ENCODE results near the gene RNU1-1.
A peak's percentile ranks its signal among the peaks of the same experiment; 100 is the strongest.
"Not testable (repeated sequence)": the region's sequence is repeated elsewhere in the genome, so short reads cannot be mapped to it uniquely, and the experiment has no call there.

The RNU1-1 gene

DNA sequence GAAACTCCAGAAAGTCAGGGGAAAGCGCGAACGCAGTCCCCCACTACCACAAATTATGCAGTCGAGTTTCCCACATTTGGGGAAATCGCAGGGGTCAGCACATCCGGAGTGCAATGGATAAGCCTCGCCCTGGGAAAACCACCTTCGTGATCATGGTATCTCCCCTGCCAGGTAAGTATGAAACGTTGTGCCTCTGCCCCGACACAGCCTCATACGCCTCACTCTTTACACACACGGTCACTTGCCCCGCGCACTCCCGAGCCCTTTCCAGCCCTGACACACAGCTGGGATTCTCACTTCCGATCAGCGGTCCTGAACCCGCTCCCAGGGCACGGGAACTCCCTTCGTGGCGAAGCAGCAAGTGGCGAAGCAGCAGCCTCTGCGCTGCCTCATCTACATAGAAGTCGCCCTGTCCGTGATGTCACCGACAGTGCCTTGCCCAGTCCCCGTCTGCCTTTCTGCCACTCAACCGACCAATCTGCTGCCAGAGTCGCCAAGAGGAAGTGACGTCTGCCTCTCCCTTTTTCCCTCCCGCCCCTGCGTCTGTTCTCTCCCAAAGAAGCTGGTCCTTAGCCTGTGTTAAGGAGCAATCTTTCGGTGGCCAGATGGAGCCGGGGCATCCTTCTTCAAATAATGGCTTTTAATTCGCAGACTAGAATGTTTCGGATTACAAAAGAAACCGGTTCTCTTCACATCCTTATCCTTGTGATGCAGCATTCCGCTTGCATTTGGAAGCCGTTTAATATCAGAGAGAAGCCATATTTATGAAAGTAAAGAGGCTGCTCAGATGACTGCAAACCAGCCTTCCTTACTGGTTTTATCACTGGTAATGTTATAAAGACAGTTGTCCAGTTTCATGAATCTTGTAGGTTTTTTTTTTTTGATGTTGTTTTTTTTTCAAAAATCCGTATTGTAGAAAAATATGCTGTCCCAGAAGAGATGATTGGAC, at the start of gene RNU1-1:
Gene RNU1-1 (minus strand): TSS at position 179 of the 949 bp plus-strand sequence.
- peak; percentile 36 to 54 for DNase-seq (ENCODE audit: low read depth in 2 of 2)

DNA sequence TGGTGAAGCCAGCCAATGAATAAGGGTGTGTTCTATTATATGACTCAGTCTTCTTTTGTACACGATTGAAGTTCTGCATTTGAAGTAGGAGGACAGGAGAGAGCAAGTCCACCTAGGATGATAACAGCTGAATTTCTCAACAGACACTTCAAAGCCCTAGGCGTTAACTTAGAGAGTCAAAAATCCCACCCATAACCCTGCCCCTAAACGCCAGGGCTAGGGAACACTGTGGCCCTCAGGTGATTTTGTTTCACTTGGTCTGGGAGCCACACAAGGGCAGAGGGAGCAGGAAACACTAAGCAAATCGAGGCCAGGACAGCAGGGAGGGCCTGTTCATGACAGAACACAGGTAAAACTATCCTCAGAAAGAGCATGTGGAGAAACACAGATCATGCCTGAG, 47.0 kb upstream of the RNU1-1 start:
- DNase-seq (ENCODE audit: low read depth in 2 of 2): not testable (repeated sequence)

DNA sequence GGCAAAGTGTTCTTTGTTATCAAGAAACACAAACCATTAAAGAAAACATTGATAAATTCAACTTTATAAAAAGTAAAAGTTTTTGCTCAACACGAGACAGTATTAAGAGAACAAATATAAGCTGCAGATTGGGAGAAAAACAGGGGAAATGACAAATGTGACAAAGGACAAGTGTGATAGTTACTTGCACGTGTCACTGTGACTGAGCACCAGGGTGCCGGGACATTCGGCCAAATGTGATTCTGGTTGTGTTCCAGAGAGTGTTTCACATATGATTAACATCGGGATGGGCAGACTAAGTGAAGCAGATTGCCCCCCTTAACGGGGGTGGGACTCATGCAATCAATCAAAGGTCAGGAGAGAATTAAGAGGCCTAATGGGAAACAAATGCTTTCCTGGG, 46.4 kb upstream of the RNU1-1 start:
- not testable (repeated sequence) for DNase-seq (ENCODE audit: low read depth in 2 of 2)

DNA sequence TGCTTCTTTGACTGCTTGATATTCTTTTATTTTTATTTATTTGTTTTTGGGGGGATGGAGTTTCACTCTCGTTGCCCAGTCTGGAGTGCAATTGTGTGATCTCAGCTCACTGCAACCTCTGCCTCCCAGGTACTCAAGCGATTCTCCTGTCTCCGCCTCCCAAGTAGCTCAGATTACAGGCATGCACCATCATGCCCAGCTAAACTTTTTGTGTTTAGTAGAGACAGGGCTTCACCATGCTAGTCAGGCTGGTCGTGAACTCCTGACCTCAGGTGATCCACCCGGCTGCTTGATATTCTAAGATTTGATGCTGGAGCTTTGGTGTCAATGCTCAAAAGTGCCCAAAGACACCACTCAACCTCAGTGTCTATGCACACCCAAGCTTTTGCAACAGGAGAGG, 45.6 kb upstream of the RNU1-1 start:
- DNase-seq (ENCODE audit: low read depth in 2 of 2): not testable (repeated sequence)

DNA sequence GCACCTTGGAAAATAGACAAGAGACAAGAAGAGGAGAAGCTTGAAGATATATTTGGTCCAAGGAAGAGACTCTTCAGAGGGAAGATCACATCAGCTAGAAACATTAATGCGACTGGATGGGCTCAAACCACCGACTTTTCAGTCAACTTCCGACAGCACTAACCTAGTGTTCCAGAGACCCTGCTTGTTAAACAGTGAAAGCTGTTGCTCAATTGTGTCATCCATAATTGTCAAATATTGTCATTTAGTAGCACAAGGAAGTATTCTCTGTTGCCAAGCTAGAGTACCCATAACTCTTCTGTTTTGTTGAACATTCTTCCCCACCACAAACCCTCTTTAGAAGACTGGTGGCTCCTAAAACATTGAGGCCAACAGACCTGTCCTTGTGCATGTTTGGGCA, 42.9 kb upstream of the RNU1-1 start:
- DNase-seq (ENCODE audit: low read depth in 2 of 2): not testable (repeated sequence)

DNA sequence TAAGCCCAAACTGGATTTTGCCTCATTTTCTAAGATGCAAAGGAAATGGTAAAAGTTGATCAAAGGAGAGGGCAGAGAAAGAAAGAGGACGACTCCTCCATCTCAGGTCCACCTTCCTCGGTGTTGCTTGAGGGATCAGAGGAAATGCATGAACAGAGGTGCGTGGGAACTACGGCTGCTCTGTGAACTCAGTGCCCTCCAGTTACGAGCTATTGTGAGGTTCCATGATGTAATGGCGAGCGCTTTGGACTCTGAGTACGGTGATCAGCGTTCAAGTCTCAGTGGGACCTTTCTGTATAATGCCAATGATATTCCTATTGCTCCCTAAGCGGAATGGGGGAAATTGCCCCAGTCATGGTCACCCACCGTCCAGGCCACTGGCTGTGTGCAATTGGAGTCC, 39.2 kb upstream of the RNU1-1 start:
- not testable (repeated sequence) for DNase-seq (ENCODE audit: low read depth in 2 of 2)

DNA sequence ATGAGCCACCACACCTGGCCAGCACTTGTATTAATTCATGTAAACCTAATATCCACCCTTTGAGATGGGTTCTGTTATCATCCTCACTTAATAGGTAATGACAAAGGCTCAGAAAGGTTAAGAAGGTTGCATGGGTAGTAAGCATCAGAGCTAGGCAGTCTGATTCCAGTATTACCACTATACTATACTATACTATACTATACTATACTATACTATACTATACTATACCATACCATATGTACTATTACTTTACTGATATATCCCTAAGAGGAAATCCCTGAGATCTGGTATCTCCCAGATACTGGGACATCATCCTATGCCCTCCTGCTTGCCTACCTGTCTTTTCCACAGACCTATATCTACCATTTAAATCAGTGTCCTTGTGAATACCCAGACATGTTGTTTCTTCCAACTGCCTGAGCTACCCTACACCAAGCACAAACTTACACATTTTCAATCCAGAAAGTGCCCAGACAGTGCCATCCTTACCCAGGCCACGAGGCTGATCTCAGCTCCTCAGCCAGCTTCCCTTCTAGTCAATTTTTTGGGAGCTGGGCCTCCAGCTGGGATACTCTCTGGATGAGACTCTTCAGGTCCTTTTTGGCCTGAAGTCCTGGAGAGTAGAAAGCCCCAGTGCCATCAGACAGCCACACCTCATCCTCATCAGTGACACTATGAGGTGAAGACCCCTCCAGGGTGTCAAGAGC, 36.3 kb upstream of the RNU1-1 start:
- DNase-seq (ENCODE audit: low read depth in 2 of 2): not testable (repeated sequence)

DNA sequence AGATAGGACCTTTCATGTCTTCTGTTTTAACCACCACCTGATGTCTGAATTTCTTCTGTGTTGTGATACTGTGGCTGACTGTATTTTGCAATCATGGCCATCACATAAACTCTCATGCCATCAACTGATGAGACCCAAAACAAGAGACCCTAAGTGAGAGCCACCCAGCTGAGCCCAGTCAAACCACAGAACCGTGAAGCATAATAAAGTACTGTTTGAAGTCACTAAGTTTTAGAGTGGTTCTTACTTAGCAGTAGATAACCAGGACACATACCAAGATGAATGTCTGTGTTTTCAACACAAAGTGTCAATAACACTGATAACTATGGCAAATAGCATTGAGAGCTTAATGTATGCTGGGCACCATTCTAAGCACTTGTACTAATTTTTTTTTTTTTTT, 35.5 kb upstream of the RNU1-1 start:
- DNase-seq (ENCODE audit: low read depth in 2 of 2): not testable (repeated sequence)

DNA sequence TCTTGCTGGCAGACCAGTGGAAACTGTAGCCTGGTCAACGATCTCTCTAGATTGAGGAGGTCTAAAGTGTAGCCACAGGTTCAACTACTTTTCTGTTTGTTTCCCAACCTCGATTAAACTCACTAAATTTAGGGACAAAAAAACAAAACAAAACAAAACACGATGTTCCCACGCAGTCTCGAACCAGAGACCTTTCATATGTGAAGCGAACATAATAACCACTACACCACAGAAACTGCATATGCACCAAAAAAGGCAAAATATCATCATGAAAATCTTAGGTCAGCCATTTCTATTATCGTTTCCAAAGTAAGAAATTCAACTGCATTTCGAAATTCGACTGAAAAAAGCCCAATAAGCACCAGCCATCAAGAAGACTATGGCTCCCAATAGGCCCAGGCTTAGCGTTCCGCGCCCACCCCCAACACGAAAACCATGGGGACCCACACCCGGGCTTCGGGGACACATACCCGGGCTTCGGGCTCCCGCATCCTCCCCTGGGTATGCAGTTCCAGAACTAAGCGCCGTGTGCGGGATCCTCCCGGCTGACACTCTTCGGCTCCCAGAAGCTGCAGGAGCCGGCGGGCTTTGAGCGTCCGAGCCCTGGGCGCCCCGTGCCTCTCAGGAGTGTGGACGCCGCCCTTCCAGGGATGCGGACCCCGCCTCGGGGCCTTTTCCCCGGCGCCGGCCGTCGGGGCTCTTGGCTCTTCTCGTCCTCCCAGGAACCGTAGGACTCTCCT, 33.6 kb upstream of the RNU1-1 start:
- DNase-seq (ENCODE audit: low read depth in 2 of 2): not testable (repeated sequence)

DNA sequence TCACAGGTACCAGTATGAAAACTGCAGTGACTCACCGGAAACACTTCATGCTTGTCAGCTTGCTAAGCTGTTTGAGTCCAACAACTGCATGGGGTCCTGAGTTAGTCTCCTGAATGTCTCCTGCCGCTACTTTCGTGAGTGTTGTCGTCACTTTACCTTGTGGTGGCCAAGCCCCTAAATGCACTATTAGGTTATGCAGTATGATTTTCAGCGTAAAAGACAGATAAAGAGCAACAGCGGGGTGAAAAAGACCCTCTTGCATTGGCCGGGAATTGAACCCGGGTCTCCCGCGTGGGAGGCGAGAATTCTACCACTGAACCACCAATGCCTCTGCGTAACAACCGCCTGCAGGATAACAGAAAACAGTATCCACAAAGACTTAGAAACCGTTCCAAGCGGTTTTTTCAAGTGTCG, 31.6 kb upstream of the RNU1-1 start:
- not testable (repeated sequence) for DNase-seq (ENCODE audit: low read depth in 2 of 2)

DNA sequence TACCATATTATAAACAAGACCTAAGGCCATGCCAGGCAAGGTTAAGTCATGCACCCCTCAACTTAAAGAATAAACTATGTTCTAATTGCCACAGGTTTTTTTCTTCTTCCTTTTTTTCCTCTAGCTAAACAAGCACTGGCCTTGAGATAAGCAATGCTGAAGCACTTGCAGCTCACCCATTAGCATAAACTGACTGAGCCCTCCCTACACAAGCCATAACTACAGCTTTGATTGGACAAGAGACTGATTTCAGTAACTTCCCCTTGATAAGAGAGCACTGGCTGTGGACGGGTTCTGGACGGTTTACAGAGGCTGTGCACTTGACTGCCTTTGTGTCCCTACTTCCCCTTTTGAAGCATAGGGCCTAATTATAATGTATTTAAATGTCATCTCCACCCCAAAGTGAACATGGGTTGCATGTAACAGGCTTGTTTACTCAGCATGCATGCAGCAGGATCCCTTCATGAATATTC, 26.4 kb upstream of the RNU1-1 start:
- not testable (repeated sequence) for DNase-seq (ENCODE audit: low read depth in 2 of 2)

DNA sequence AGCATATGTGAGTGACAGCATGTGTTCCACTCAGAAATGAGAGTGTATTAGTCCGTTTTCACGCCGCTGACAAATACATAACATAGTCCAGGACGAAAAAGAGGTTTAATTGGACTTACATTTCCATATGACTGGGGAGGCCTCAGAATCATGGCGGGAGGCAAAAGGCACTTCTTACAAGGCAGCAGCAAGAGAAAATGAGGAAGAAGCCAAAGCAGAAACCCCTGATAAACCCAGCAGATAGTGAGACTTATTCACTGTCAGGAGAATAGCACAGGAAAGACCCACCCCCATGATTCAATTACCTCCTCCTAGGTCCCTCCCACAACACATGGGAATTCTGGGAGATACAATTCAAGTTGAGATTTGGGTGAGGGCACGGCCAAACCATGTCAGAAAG, 23.4 kb upstream of the RNU1-1 start:
- DNase-seq (ENCODE audit: low read depth in 2 of 2): not testable (repeated sequence)

DNA sequence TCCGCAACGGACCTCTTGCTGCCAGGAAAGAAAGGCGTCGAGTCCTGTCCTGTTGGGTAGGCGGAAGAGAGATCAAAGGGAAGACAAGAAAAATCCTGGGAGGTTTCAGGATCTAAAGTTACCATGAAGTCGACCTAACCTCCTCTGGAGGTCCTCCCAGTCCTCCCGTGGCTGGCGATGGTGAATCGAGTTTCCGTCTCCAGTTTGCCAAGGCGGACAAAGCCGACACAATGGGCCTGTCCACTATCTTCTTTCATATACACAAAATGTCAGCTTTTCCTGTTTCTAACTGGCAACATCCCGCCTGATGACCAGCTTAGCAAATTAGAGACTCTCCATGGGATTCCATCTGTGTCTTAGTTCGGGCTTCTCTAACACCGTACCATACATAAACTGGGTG, 22.7 kb upstream of the RNU1-1 start:
- not testable (repeated sequence) for DNase-seq (ENCODE audit: low read depth in 2 of 2)

DNA sequence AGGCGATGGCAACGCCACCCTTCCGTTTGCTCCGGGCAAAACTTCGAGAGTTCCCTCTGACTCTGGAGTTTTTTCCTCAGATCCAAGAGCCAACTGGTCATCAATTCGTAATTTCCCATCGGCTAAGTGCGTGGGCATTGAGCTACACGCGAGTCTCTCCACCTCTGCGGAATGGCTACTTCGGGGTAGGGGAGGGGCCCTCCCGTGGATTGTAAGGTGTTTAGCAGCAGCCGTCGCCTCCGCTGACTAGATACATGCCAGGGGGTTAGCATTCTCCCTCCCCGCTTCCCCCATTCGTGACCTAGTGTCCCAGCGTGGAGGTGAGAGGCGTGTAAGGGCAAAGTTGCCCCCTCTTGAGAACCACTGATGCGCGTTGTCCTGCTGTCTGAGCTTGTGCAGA, 21.8 kb upstream of the RNU1-1 start:
- not testable (repeated sequence) for DNase-seq (ENCODE audit: low read depth in 2 of 2)

DNA sequence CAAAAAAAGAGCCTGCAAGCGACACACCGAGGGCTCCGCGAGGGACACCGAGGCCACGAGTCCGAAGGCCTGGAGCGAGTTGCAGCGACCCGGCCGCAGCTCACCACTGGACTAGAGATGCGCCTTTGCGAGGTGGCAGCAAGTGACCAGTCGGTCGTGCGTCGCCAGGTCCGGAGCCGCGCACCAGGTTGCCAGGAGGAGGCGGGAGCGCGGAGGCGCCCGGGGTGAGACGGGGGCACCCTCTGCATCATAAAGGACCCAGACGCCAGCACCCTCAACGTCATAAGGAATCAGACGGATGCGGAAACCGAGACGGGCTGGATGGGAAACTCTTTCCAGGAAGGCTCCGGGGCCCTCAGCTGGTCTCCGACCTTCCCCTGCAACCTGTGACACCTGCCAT, 21.4 kb upstream of the RNU1-1 start:
- not testable (repeated sequence) for DNase-seq (ENCODE audit: low read depth in 2 of 2)

DNA sequence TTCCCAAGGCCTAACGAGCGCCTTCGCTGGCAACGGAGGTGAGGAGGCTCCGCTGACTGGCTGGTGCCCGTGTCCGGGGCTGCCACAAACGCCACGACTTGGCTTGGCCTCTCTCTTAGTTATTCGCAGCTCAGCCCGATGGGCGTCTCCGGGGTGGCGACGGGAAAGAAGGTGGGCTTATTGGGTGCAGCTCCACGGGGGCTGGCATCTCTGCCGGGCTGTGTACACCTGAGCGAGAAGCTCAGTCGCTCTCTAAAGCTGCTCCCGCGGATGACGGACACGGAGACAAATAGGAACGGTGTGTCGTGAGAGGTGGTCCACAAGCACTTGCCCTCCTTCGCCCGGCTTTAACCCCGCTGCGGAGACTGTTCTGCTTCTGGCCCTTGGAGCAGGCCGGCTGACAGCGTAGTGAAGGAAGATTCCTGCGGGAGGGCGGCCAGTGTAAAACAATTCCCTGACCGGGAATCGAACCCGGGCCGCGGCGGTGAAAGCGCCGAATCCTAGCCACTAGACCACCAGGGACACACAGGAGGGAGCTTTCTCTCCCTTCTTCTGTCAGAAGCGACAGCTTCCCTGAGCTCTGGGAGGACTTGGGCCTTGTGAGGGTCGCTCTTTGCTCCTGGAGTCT, 20.9 kb upstream of the RNU1-1 start:
- peak; percentile 15 to 26 for DNase-seq (ENCODE audit: low read depth in 2 of 2)

DNA sequence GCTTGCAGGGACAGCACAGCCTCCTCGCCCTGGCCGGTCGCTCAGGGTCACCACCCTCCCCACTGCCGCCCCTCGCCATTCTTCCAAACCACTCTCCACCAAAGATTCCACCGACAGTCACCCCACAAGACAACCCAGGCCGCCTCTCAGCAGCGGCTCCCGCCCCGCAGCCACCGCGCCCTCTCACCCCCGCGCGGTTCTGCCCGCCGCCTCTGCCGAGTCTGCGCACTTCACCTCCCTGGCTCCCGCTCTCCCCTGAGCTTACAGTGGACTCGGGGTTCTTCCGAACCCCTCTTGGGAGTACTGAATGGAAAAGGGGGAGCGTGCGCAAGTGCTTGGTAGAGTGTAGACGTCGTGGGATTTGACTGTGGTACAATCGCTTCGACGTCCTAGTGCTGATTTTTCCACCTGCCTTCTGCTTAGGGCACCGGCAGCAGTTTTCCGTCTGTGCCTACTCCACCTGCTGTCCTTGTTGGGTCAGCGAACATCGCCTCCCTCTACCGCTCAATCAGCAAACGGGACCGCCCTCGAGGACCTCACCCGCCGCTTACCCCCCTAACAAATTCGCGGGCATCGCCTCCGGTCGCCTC, 20.2 kb upstream of the RNU1-1 start:
- not testable (repeated sequence) for DNase-seq (ENCODE audit: low read depth in 2 of 2)

DNA sequence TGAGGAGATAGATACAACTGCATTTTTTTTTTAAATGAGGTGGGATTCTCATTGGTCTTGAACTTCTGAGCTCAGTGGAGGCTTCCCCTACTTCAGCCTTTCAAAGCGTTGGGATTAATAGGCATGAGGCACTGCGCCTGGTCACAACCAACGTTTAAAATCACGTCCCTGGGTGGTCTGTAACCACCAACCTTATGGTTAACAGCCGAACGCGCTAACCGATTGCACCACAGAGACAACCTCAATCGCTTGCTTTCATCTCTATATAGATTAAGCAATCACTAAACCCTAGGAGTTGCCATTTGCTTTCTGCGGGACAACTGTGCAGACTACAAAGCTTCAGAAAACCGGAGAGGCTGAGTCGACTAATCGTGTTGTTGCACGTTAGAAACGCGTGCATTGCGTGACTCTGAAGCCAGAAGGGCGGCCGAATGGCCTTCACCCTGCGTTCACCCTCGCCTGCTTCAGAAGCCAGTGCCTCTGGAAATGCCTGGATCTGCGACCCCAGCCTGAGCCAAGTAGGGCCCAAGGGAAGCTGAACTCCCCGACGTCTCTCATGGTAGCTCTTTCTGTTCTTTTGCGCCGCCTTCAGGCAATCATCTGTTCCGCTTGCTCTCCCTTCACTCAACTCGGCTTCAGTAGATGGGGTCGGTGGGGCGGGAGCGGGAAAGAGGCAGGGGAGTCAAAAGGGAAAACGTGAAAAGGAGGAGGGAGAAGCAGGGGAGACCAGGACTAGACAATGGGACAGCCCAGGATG, 18.3 kb upstream of the RNU1-1 start:
- DNase-seq (ENCODE audit: low read depth in 2 of 2): not testable (repeated sequence)

DNA sequence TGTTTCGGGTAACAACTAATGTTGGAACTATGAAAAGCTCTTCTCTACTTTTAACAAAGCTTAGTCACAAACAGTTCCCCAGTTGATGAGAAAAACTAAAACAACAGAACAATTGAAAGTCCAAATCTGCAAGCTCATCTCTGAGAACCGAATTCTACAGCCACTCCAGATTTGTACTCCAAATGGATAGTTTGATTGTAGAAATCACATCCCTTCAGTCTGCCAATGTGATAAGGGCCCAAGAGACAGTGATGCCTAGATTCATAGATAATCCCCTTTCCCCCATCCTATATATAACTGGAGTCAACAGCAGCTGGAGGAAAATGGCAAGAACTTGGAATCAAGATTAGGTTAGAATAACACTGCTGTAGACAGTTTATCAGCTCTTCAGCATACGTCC, 14.3 kb upstream of the RNU1-1 start:
- not testable (repeated sequence) for DNase-seq (ENCODE audit: low read depth in 2 of 2)

DNA sequence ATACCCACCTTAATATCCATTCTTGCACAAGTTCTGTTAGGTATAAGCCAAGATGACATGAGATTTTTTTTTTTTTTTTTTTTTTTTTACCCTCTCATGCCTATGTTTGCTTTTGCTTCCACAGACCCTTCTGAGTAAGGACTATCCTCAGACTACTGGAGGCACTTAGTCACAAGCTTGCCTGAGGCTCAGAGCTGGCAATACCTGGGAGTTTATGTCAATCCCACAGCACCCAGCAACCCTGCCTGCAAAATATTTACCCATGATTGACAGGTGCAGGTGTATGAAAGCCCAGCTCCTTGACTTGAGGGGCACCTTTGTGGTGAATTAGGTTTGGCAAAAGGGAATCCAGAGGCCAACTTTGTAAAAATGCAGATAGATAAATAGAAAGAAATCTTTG, 11.7 kb upstream of the RNU1-1 start:
- DNase-seq (ENCODE audit: low read depth in 2 of 2): not testable (repeated sequence)

All from fibroblast of skin of left biceps (primary cell).